ENCODE results near the gene TUBB2A.
"Not testable (repeated sequence)": the region's sequence is repeated elsewhere in the genome, so short reads cannot be mapped to it uniquely, and the experiment has no call there.

TUBB2A gene

DNA sequence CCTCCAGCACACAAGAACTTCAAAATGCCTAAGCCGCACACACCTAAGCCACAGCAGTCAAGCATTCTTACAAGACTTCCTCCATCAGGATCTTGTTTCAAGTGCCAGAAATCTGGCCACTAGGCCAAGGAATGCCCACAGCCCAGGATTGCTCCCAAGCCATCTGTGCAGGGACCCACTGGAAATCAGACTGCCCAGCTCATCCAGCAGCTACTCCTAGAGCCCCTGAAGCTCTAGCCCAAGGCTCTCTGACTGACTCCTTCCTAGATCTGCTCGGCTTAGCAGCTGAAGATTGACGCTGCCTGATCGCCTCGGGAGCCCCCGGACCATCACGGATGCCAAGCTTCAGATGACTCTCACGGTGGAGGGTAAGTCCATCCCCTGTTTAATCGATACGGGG lies 10.7 kb upstream of the TUBB2A start:
- POLR2A ChIA-PET; DNase-seq (ENCODE audit: extremely low spot score): not testable (repeated sequence)
- CTCF ChIA-PET: interaction anchor here (1.6 kb wide), 1 partner anchor 16 kb away, joined by 4 read pairs; no protein-coding TSS in a partner anchor

DNA sequence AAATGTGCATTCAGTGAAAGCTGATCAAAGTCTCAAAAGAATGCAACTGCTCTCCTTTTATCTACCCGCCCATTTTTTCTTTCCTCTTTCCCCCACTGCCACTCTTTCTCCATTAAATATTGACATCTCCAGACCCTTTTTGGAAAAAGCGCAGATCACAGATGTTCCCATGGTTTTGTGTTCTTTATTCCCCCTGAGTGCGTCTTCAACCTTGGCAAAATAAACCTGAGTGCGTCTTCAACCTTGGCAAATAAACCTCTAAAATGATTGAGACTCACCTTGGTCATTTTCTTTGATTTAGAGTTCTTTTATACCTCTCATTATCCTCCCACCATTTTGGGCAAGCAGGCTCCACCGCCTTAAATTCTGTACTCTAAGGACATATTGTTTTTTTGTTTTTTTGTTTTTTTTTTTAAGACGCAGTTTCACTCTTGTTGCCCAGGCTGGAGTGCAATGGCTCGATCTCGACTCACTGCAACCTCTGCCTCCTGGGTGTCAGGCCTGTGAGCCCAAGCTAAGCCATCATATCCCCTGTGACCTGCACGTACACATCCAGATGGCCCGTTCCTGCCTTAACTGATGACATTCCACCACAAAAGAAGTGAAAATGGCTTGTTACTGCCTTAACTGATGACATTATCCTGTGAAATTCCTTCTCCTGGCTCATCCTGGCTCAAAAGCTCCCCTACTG lies 9.3 kb upstream of the TUBB2A start:
- DNase-seq (ENCODE audit: extremely low spot score); POLR2A ChIA-PET: not testable (repeated sequence)
- CTCF ChIA-PET: interaction anchor here (1.3 to 2.1 kb wide), 7 partner anchors 10 to 85 kb away, joined by 3 to 10 read pairs (median 5); partner anchors contain the start of gene TUBB2A

DNA sequence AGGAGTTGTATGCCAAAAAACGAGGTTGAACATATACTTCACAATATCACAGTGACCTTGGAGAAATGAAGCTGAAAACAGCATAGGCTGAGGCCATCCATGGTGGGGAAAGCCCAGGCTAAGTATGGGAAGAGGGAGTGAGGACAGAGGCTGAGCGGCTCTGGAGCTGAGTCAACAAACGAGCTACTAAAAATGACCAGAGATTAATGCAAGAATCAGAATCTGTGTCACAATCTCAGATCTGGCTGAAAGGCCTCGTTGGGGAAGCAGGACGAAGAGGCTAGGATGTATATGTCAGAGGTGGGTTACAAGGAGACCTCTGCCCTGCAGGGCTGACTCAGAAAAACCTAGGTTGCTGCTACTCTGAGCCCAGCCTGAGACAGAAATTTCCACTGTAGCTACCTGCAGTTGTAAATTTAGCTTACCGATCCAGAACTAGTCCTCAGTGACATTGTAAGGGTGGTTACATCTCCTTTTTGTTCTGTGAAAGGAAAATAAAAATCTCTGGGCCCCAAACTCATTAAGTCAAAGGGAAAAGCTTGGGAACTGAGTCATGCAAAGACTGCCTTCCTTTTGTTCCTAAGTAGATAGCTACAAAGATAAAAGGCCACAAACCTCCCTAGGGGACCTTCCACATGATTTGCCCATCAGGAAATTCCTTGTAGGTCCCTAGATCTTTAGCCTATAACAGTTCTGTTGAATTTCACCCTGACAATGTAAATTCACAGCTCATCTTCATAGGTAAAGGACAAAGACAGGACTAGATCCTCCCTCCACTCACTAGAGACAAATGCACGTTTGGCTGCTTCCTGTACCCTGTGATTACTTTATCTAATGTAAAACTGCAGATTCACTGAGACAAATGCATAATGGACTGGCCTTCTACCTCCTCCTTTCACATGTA lies 8.5 kb upstream of the TUBB2A start:
- TF ChIP-seq, protein P1, sequence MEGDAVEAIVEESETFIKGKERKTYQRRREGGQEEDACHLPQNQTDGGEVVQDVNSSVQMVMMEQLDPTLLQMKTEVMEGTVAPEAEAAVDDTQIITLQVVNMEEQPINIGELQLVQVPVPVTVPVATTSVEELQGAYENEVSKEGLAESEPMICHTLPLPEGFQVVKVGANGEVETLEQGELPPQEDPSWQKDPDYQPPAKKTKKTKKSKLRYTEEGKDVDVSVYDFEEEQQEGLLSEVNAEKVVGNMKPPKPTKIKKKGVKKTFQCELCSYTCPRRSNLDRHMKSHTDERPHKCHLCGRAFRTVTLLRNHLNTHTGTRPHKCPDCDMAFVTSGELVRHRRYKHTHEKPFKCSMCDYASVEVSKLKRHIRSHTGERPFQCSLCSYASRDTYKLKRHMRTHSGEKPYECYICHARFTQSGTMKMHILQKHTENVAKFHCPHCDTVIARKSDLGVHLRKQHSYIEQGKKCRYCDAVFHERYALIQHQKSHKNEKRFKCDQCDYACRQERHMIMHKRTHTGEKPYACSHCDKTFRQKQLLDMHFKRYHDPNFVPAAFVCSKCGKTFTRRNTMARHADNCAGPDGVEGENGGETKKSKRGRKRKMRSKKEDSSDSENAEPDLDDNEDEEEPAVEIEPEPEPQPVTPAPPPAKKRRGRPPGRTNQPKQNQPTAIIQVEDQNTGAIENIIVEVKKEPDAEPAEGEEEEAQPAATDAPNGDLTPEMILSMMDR (IDR thresholded peaks at IDR 0.05; ENCODE audit: control extremely low read depth, extremely low read depth, low read depth, missing control alignments): no peak
- POLR2A ChIA-PET: no interaction called here
- CTCF ChIA-PET: interaction anchor here (1.2 to 2.1 kb wide), 7 partner anchors 9 to 683 kb away, joined by 3 to 10 read pairs (median 5); partner anchors contain the start of genes FAM50B and TUBB2A
- DNase-seq (ENCODE audit: extremely low spot score): no peak

DNA sequence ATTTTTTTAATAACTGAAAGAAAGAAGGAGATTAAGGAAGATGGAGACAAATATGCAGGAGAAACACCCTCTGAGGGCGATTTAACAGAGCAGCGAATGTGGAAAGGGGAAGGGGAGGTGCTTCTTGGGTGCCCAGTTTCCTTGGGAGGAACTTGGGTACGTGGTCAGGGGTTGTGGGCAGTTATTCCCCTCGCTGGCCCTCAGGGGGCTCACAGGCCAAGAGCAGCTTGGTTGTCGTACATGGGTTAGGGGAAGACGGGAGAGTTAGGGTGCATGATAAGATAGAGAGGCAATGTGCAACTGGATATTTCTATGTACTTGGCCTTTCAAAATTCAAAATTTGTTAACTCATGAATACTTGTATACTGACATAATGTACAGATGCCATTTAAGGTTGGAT lies 7.0 kb upstream of the TUBB2A start:
- TF ChIP-seq, protein P1 (IDR thresholded peaks at IDR 0.05; ENCODE audit: control extremely low read depth, extremely low read depth, low read depth, missing control alignments): no peak
- ChIA-PET CTCF (interaction anchor here (1.5 to 2.9 kb wide), 4 partner anchors 20 to 45 kb away, joined by 3 to 10 read pairs (median 7); no protein-coding TSS in a partner anchor), POLR2A (no interaction called here)
- DNase-seq (ENCODE audit: extremely low spot score): no peak

- no peak for DNase-seq (ENCODE audit: extremely low spot score)
- POLR2A ChIA-PET: interaction anchor here (0.5 to 0.6 kb wide), 2 partner anchors 36 to 85 kb away, joined by 3 to 4 read pairs; no protein-coding TSS in a partner anchor
- CTCF ChIA-PET: interaction anchor here (1.2 to 2.9 kb wide), 3 partner anchors 19 to 46 kb away, joined by 3 to 9 read pairs (median 3); no protein-coding TSS in a partner anchor
- TF ChIP-seq, protein P1 (IDR thresholded peaks at IDR 0.05; ENCODE audit: control extremely low read depth, extremely low read depth, low read depth, missing control alignments): no peak
Observed at GRCh38 chr6:3163248-3163594, 5.9 kb upstream of the TUBB2A start.

DNA sequence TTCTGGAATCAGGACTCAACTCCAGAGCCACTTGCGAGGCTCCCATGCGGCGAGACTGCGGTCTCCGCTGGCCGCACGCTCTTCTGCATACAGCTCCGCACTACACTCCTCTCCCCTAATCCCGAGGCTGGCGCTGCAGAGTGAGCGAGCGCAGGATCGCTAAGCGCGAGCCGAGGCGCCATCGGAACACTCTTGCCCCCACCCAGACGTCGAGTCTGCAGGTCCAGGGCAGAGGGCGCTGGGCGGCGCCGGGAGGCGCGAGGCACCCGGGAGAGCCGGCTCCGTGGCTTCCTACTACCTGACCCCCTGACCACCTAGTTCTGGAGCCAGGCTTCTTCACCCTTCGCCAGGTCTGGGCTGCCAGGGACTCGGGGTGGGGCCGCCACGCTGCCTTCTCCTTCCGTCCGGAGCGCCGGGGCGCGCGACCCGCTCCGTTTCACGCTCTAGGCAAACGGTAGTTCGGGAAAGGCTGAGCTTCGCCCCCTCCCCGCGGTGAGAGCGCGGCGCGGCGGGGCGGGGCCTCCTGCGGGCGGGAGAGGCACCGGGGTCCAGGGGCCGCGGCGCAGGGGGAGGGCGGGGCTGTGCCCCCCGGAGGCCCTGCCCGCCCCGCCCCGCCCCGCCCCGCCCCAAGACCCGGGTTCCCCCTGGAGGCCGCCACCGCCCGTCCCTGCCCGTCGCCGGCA lies 5.4 kb upstream of the TUBB2A start:
- ChIA-PET CTCF (interaction anchor here (0.7 to 2.9 kb wide), 7 partner anchors 10 to 114 kb away, joined by 3 to 9 read pairs (median 3); no protein-coding TSS in a partner anchor), POLR2A (interaction anchor here (0.5 to 0.6 kb wide), 3 partner anchors 36 to 666 kb away, joined by 3 to 5 read pairs (median 4); no protein-coding TSS in a partner anchor)
- peak; percentile 89 for DNase-seq (ENCODE audit: extremely low spot score)
- TF ChIP-seq, protein P1 (IDR thresholded peaks at IDR 0.05; ENCODE audit: control extremely low read depth, extremely low read depth, low read depth, missing control alignments): no peak

GRCh38 chr6:3162067-3162497 lies 4.7 kb upstream of the TUBB2A start:
- ChIA-PET CTCF (interaction anchor here (0.7 to 2.9 kb wide), 6 partner anchors 10 to 115 kb away, joined by 3 to 9 read pairs (median 3); no protein-coding TSS in a partner anchor), POLR2A (interaction anchor here (0.6 kb wide), 1 partner anchor 667 kb away, joined by 5 read pairs; no protein-coding TSS in a partner anchor)
- TF ChIP-seq, protein P1 (IDR thresholded peaks at IDR 0.05; ENCODE audit: control extremely low read depth, extremely low read depth, low read depth, missing control alignments): no peak
- no peak for DNase-seq (ENCODE audit: extremely low spot score)
